H9 (cell line): ENCODE data around the gene NRG3. TPM values are rescaled to one million over a fixed set of nuclear protein-coding genes. Genes with fewer than 3 reads are reported as not detected.

Experiments used
- DNase-seq: peaks from one replicate; pipeline ENCODE4 v3.0.0-alpha.2; 2017
- H2AFZ ChIP-seq: one replicate; pipeline ENCODE4 v1.6.1; 2013; ENCODE audit warnings: mild to moderate bottlenecking, low read length, control low read depth, moderate library complexity
- H2AK5ac ChIP-seq: 2 replicates; pipeline ENCODE4 v1.6.1; 2013; ENCODE audit warnings: low read length, control low read depth, mixed read lengths; ENCODE audit not compliant: insufficient read length
- H2BK120ac ChIP-seq: one replicate; pipeline ENCODE4 v1.6.1; 2013; ENCODE audit warnings: low read depth, mild to moderate bottlenecking, low read length, control low read depth, inconsistent platforms; ENCODE audit not compliant: poor library complexity, severe bottlenecking
- H2BK12ac ChIP-seq: 2 replicates; pipeline ENCODE4 v1.6.1; 2013; ENCODE audit warnings: low read length, control low read depth, mixed read lengths, low read depth; ENCODE audit not compliant: insufficient read length
- H2BK15ac ChIP-seq: 2 replicates; pipeline ENCODE4 v1.6.1; 2013; ENCODE audit warnings: low read depth, low read length, control low read depth
- H2BK20ac ChIP-seq: one replicate; pipeline ENCODE4 v1.6.1; 2013; ENCODE audit warnings: low read depth, mild to moderate bottlenecking, low read length, control low read depth, inconsistent platforms; ENCODE audit not compliant: poor library complexity, severe bottlenecking
- H2BK5ac ChIP-seq: 2 replicates; pipeline ENCODE4 v1.6.1; 2013; ENCODE audit warnings: low read length, control low read depth, mixed read lengths; ENCODE audit not compliant: insufficient read length
- H3K14ac ChIP-seq: 2 replicates; pipeline ENCODE4 v1.6.1; 2013; ENCODE audit warnings: low read length, control low read depth; ENCODE audit not compliant: insufficient read depth
- H3K18ac ChIP-seq: 2 replicates; pipeline ENCODE4 v1.6.1; 2013; ENCODE audit warnings: low read depth, mild to moderate bottlenecking, mixed read lengths, low read length, control low read depth; ENCODE audit not compliant: insufficient read length
- H3K23ac ChIP-seq: 2 replicates; pipeline ENCODE4 v1.6.1; 2013; ENCODE audit warnings: low read length, control low read depth, mixed read lengths, low read depth; ENCODE audit not compliant: insufficient read length
- H3K23me2 ChIP-seq: 2 replicates; pipeline ENCODE4 v1.6.1; 2013; ENCODE audit warnings: low read depth, mild to moderate bottlenecking, mixed read lengths, low read length, control low read depth; ENCODE audit not compliant: insufficient read length, poor library complexity, severe bottlenecking
- H3K27ac ChIP-seq: 2 replicates; pipeline ENCODE4 v1.5.1; 2013; ENCODE audit warnings: low read length, control low read depth, mixed read lengths, low read depth; ENCODE audit not compliant: insufficient read length
- H3K27me3 ChIP-seq: 2 replicates; pipeline ENCODE4 v1.6.1; 2013; ENCODE audit warnings: low read length, control low read depth, inconsistent platforms; ENCODE audit not compliant: insufficient read depth
- H3K4ac ChIP-seq: 2 replicates; pipeline ENCODE4 v1.6.1; 2013; ENCODE audit warnings: low read depth, mild to moderate bottlenecking, control low read depth, inconsistent platforms, low read length, moderate library complexity
- H3K4me1 ChIP-seq: 2 replicates; pipeline ENCODE4 v1.6.1; 2013; ENCODE audit warnings: low read length, control low read depth, inconsistent platforms; ENCODE audit not compliant: insufficient read depth
- H3K4me2 ChIP-seq: 2 replicates; pipeline ENCODE4 v1.6.1; 2013; ENCODE audit warnings: low read length, control low read depth, mixed read lengths; ENCODE audit not compliant: insufficient read length, insufficient read depth
- H3K56ac ChIP-seq: 2 replicates; pipeline ENCODE4 v1.6.1; 2013; ENCODE audit warnings: low read depth, mild to moderate bottlenecking, mixed read lengths, low read length, control low read depth; ENCODE audit not compliant: insufficient read length
- H3K79me1 ChIP-seq: 2 replicates; pipeline ENCODE4 v1.6.1; 2013; ENCODE audit warnings: low read depth, mild to moderate bottlenecking, moderate library complexity, low read length, control low read depth, inconsistent platforms; ENCODE audit not compliant: insufficient read depth, poor library complexity, severe bottlenecking
- H3K79me2 ChIP-seq: 2 replicates; pipeline ENCODE4 v1.6.1; 2013; ENCODE audit warnings: low read length, control low read depth, inconsistent platforms; ENCODE audit not compliant: insufficient read depth
- H3K9ac ChIP-seq: 2 replicates; pipeline ENCODE4 v1.6.1; 2013; ENCODE audit warnings: low read length, control low read depth, mixed read lengths; ENCODE audit not compliant: insufficient read length; ENCODE audit errors: extremely low read depth
- H3K9me3 ChIP-seq: one replicate; pipeline ENCODE4 v1.6.1; 2013; ENCODE audit warnings: low read depth, low read length, inconsistent platforms; ENCODE audit not compliant: control insufficient read depth
- H3T11ph ChIP-seq: one replicate; pipeline ENCODE4 v1.6.1; 2013; ENCODE audit warnings: mild to moderate bottlenecking, low read length, control low read depth, inconsistent platforms
- H4K20me1 ChIP-seq: one replicate; pipeline ENCODE4 v1.6.1; 2013; ENCODE audit not compliant: control insufficient read depth, insufficient read length, insufficient read depth
- H4K5ac ChIP-seq: 2 replicates; pipeline ENCODE4 v1.6.1; 2013; ENCODE audit warnings: low read depth, mild to moderate bottlenecking, mixed read lengths, low read length, control low read depth; ENCODE audit not compliant: insufficient read length
- H4K8ac ChIP-seq: replicated peaks from 2 replicates; pipeline ENCODE4 v1.6.1; 2013; ENCODE audit warnings: low read length, control low read depth, mixed read lengths, low read depth; ENCODE audit not compliant: insufficient read length
- H4K91ac ChIP-seq: 2 replicates; pipeline ENCODE4 v1.6.1; 2013; ENCODE audit warnings: low read depth, mild to moderate bottlenecking, moderate library complexity, mixed read lengths, low read length, control low read depth; ENCODE audit not compliant: insufficient read length
- H3K27ac Mint-ChIP-seq, 3 experiments: 2 replicates in 2 of 3; 3 replicates in 1 of 3; pipeline ENCODE4 v1.8.0; 2020 to 2021; ENCODE audit warnings: mixed read lengths in 3 of 3, mild to moderate bottlenecking in 1 of 3, moderate library complexity in 1 of 3
- H3K27me3 Mint-ChIP-seq: 2 replicates; pipeline ENCODE4 v1.8.0; 2021; ENCODE audit warnings: low read depth, mild to moderate bottlenecking, moderate library complexity, mixed read lengths
- H3K36me3 Mint-ChIP-seq, 3 experiments: 2 replicates in 2 of 3; 3 replicates in 1 of 3; pipeline ENCODE4 v1.8.0; 2020 to 2021; ENCODE audit warnings: low read depth in 3 of 3, mixed read lengths in 3 of 3; ENCODE audit not compliant: insufficient read depth in 1 of 3
- H3K4me1 Mint-ChIP-seq, 2 experiments: 2 replicates each; pipeline ENCODE4 v1.8.0; 2020; ENCODE audit warnings: mixed read lengths in 2 of 2
- H3K4me3 Mint-ChIP-seq, 2 experiments: 2 replicates in 1 of 2; 3 replicates in 1 of 2; pipeline ENCODE4 v1.8.0; 2020 to 2021; ENCODE audit warnings: mild to moderate bottlenecking in 2 of 2, mixed read lengths in 2 of 2, moderate library complexity in 1 of 2
- H3K9me3 Mint-ChIP-seq, 2 experiments: 2 replicates in 1 of 2; 3 replicates in 1 of 2; pipeline ENCODE4 v1.8.0; 2020; ENCODE audit warnings: mild to moderate bottlenecking in 2 of 2, mixed read lengths in 2 of 2, moderate library complexity in 1 of 2
- CTCF ChIP-seq: fragments of 200-600 bp; sonication (generic); conservative IDR thresholded peaks from 3 replicates; pipeline ENCODE4 v1.8.0; 2021; ENCODE audit warnings: antibody characterized with exemption, mild to moderate bottlenecking
- WGBS: extraction: QIAGEN DNeasy Blood & Tissue Kit; methylation state at CpG from one replicate; pipeline ENCODE4 v1.1.7; 2013; ENCODE audit warnings: missing lambda C conversion rate, low lambda C conversion rate, mixed read lengths; ENCODE audit not compliant: insufficient read length; ENCODE audit errors: extremely low coverage; 5-methylcytosine and 5-hydroxymethylcytosine counted together
- total RNA-seq: library from RNA; stranded (reverse); gene quantifications from 2 replicates; pipeline ENCODE4 v1.2.1, GENCODE V29; 2021

Gene NRG3
- total RNA-seq, 1 experiment from 2014 or later = 1.6 TPM

- Histone ChIP-seq H3K23me2 (no peaks in the 10 kb centered on the region), H3K79me2 (no peaks in the 10 kb centered on the region), H3K18ac (no peak overlapping the region), H3T11ph (no peak overlapping the region), H4K5ac (no peak overlapping the region), H3K27ac (no peak overlapping the region), H2BK120ac (no peak overlapping the region), H3K79me1 (no peaks in the 10 kb centered on the region), H2BK5ac (no peak overlapping the region), H2AFZ (no peak overlapping the region), H3K56ac (no peak overlapping the region), H2BK15ac (no peak overlapping the region), H4K20me1 (no peaks in the 10 kb centered on the region), H4K8ac (no peak overlapping the region), H3K9me3 (peaks cover 3% of the 10 kb centered on the region), H3K23ac (no peak overlapping the region), H3K4ac (no peak overlapping the region), H2AK5ac (no peak overlapping the region), H3K14ac (no peak overlapping the region), H3K9ac (no peak overlapping the region), H2BK12ac (no peak overlapping the region), H4K91ac (no peak overlapping the region), H3K4me1 (no peaks in the 10 kb centered on the region), H3K27me3 (no peaks in the 10 kb centered on the region), H2BK20ac (no peak overlapping the region), H3K4me2 (no peak overlapping the region)
- Mint-ChIP-seq H3K4me3 (no peak overlapping the region), H3K27me3 (no peaks in the 10 kb centered on the region), H3K9me3 (no peaks in the 10 kb centered on the region; a peak in 1 of 5 replicates), H3K4me1 (peaks cover 8 to 10% of the 10 kb centered on the region in 2 experiments), H3K27ac (no peak overlapping the region), H3K36me3 (peaks cover 0 to 3% (median 1%) of the 10 kb centered on the region in 3 experiments; a peak in 1 of 7 replicates)
- no peak for TF ChIP-seq CTCF
- no peak for DNase-seq
- no CpG with 5 or more reads among the region's 2 CpGs for WGBS
These were observed 946.0 kb downstream of the NRG3 start for GRCh38 chr10:82821043-82821442.
